ENCODE results near the gene TPT1. TPM values are rescaled to one million over a fixed set of nuclear protein-coding genes. Genes with fewer than 3 reads are reported as not detected.

The TPT1 gene
- total RNA-seq, 1 donor from 2014 or later: 2,360 TPM

DNA sequence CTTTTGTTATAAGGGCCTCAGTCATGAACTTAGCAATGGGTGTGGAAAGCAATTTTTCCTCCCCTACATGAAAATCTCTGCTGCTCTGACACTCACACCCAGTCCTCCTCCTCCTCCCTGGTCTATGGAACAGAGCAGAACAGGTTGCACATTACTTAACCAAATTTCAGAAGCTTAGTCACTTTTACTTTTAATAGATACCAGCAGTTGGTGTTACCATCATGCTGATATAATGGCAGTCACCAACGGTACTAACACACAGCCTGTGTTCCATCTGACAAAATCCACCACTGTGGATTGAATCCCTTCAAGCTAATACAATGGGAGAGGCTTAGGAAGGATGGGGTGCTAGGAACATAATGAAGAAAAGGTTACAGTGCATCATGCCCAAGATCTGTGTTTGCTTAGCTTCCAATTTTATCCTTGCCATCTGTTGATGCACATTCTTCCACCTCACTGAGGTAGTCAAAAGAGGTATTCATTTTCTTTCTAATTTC is 9.8 kb downstream of the TPT1 start:
- Mint-ChIP-seq H3K9me3 (no peaks in the 10 kb centered on the region), H3K4me3 (no peak overlapping the region), H3K27me3 (ENCODE audit: insufficient read depth) (no peaks in the 10 kb centered on the region), H3K27ac (no peak overlapping the region), H3K4me1 (ENCODE audit: low read depth) (peaks cover 77% of the 10 kb centered on the region), H3K36me3 (ENCODE audit: low read depth) (peaks cover 35% of the 10 kb centered on the region)
- intact Hi-C loops (cut with micrococcal nuclease): loop anchor here (5.0 kb wide), 1 partner anchor 36 kb away; no protein-coding TSS in a partner anchor
- no peak for DNase-seq (ENCODE audit: low spot score)

DNA sequence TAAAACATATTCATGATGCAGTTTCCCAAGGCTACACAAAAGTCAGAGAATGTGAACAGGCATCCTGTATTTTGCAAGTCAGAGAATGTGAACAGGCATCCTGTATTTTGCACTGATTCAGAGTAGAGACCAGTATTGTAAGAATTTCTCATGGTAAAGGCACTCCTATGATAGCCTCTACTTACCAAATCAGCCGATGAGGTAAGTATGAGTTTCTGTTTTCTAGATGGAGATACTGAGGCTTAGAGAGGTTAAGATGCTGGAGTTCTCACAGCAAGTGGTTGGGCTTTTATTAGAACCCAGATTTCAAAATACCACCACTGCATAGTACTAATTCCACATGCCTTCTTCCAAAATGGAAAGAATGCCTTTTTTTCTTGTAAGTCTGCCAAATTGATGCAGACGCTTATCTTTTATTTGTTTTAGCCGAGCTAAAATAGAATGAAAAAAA is 12.3 kb downstream of the TPT1 start:
- Mint-ChIP-seq H3K4me3 (no peak overlapping the region), H3K27me3 (ENCODE audit: insufficient read depth) (no peaks in the 10 kb centered on the region), H3K9me3 (no peaks in the 10 kb centered on the region), H3K36me3 (ENCODE audit: low read depth) (peaks cover 17% of the 10 kb centered on the region), H3K27ac (no peak overlapping the region), H3K4me1 (ENCODE audit: low read depth) (peaks cover 58% of the 10 kb centered on the region)
- intact Hi-C loops (cut with micrococcal nuclease): no loop called here
- DNase-seq (ENCODE audit: low spot score): no peak

- no peak for DNase-seq (ENCODE audit: low spot score)
- peaks cover 45% of the 10 kb centered on the region for H3K4me1 Mint-ChIP-seq (ENCODE audit: low read depth)
- H3K4me3 Mint-ChIP-seq: no peak overlapping the region
- no peaks in the 10 kb centered on the region for H3K27me3 Mint-ChIP-seq (ENCODE audit: insufficient read depth)
- H3K9me3 Mint-ChIP-seq: no peaks in the 10 kb centered on the region
- peaks cover 9% of the 10 kb centered on the region for H3K36me3 Mint-ChIP-seq (ENCODE audit: low read depth)
- intact Hi-C loops (cut with micrococcal nuclease): no loop called here
- H3K27ac Mint-ChIP-seq: peak overlapping the region; percentile 52
Measured at GRCh38 chr13:45327253-45327955, 13.6 kb downstream of the TPT1 start.

DNA sequence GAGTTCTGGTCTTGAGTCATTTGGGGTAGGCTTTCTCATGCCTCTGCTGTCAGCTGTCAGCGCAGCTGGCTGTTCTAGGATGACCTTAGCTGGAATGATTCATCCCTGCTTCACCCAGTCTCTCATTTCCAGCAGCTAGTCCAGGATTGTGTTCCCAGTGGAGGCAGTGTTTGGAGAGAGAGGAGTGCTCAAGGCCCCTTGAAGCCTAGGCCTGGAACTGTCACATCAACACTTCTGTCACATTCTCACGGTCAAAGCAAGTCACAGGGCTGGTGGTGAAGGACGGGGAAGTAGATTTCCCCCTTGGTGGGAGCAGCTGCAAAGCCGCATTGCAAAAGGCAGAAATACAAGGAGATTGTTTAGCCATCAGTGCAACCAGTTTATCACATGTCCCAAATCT is 15.2 kb downstream of the TPT1 start:
- intact Hi-C loops (cut with micrococcal nuclease): no loop called here
- H3K4me1 Mint-ChIP-seq (ENCODE audit: low read depth): peaks cover 33% of the 10 kb centered on the region
- H3K4me3 Mint-ChIP-seq: no peak overlapping the region
- no peaks in the 10 kb centered on the region for H3K36me3 Mint-ChIP-seq (ENCODE audit: low read depth)
- H3K9me3 Mint-ChIP-seq: no peaks in the 10 kb centered on the region
- no peaks in the 10 kb centered on the region for H3K27me3 Mint-ChIP-seq (ENCODE audit: insufficient read depth)
- H3K27ac Mint-ChIP-seq: no peak overlapping the region
- DNase-seq (ENCODE audit: low spot score): no peak

GRCh38 chr13:45320876-45321629 is 19.9 kb downstream of the TPT1 start:
- Mint-ChIP-seq H3K27me3 (ENCODE audit: insufficient read depth) (no peaks in the 10 kb centered on the region), H3K27ac (no peak overlapping the region), H3K9me3 (no peaks in the 10 kb centered on the region), H3K4me1 (ENCODE audit: low read depth) (peaks cover 10% of the 10 kb centered on the region), H3K4me3 (no peak overlapping the region), H3K36me3 (ENCODE audit: low read depth) (peaks cover 2% of the 10 kb centered on the region)
- intact Hi-C loops (cut with micrococcal nuclease): no loop called here
- DNase-seq (ENCODE audit: low spot score): no peak

DNA sequence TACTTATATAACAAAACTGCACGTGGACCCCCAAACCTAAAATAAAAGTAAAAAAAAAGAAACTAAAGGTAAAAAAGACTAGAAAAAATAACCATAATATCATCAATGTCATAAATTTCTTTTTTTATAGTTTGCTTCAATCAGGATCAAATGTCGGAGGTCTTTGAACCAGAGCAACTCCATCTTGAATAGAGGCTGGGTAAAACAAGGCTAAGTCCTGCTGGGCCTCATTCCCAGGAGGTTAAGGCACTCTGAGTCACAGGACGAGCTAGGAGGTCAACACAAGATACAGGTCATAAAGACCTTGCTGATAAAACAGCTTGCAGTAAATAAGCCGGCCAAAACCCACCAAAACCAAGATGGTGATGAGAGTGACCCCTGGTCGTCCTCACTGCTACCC is 24.0 kb downstream of the TPT1 start:
- no peaks in the 10 kb centered on the region for H3K9me3 Mint-ChIP-seq
- no peak overlapping the region for H3K4me3 Mint-ChIP-seq
- no peak for DNase-seq (ENCODE audit: low spot score)
- H3K4me1 Mint-ChIP-seq (ENCODE audit: low read depth): peaks cover 5% of the 10 kb centered on the region
- H3K27me3 Mint-ChIP-seq (ENCODE audit: insufficient read depth): peaks cover 6% of the 10 kb centered on the region
- H3K36me3 Mint-ChIP-seq (ENCODE audit: low read depth): peaks cover 2% of the 10 kb centered on the region
- no peak overlapping the region for H3K27ac Mint-ChIP-seq
- intact Hi-C loops (cut with micrococcal nuclease): no loop called here

GRCh38 chr13:45316338-45316737 is 24.6 kb downstream of the TPT1 start:
- intact Hi-C loops (cut with micrococcal nuclease): no loop called here

DNA sequence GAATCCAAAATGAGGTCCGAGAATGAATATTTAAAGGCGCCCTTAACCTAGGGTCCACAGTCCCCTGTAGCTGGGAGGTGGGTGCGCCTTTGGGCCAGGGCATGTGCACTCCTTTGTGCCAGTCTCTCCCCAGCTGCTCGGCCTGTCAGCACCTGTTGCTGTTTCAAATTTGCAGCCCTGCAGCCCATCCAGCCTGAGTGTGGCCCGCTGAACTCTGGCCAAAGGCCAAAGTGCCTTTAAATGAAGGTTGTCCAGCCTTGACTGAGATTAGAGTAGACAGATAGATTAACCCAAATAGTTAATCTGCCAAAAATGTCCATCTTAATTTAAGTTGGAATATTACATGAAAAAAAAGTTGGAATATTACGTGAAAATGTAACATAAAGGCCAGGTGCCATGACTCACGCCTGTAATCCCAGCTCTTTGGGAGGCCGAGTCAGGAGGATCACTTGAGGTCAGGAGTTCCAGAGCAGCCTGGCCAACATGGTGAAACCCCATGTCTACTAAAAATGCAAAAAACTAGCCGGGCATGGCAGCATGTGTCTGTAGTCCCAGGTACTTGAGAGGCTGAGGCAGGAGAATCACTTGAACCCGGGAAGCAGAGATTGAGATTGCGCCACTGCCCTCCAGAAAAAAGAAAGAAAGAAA is 25.3 kb downstream of the TPT1 start:
- no peak for DNase-seq (ENCODE audit: low spot score)

More at GRCh38 chr13:45316338-45316737, 24.6 kb downstream of the TPT1 start:
- Mint-ChIP-seq H3K27me3 (ENCODE audit: insufficient read depth) (peaks cover 6% of the 10 kb centered on the region), H3K4me1 (ENCODE audit: low read depth) (peaks cover 6% of the 10 kb centered on the region), H3K9me3 (no peaks in the 10 kb centered on the region), H3K4me3 (no peak overlapping the region), H3K27ac (no peak overlapping the region), H3K36me3 (ENCODE audit: low read depth) (peaks cover 2% of the 10 kb centered on the region)
- no peak for DNase-seq (ENCODE audit: low spot score)

GRCh38 chr13:45314822-45315221 is 26.2 kb downstream of the TPT1 start:
- intact Hi-C loops (cut with micrococcal nuclease): no loop called here

More for the DNA sequence above, 25.3 kb downstream of the TPT1 start:
- intact Hi-C loops (cut with micrococcal nuclease): no loop called here
- Mint-ChIP-seq H3K36me3 (ENCODE audit: low read depth) (peaks cover 2% of the 10 kb centered on the region), H3K27me3 (ENCODE audit: insufficient read depth) (peaks cover 7% of the 10 kb centered on the region), H3K4me1 (ENCODE audit: low read depth) (peaks cover 13% of the 10 kb centered on the region), H3K4me3 (no peak overlapping the region), H3K27ac (no peak overlapping the region), H3K9me3 (no peaks in the 10 kb centered on the region)

GRCh38 chr13:45310341-45311131 is 30.4 kb downstream of the TPT1 start:
- H3K4me1 Mint-ChIP-seq (ENCODE audit: low read depth): peaks cover 18% of the 10 kb centered on the region
- H3K36me3 Mint-ChIP-seq (ENCODE audit: low read depth): no peaks in the 10 kb centered on the region

More at GRCh38 chr13:45314822-45315221, 26.2 kb downstream of the TPT1 start:
- Mint-ChIP-seq H3K27me3 (ENCODE audit: insufficient read depth) (peaks cover 11% of the 10 kb centered on the region), H3K4me3 (no peak overlapping the region), H3K9me3 (no peaks in the 10 kb centered on the region), H3K4me1 (ENCODE audit: low read depth) (peaks cover 13% of the 10 kb centered on the region), H3K36me3 (ENCODE audit: low read depth) (no peaks in the 10 kb centered on the region), H3K27ac (no peak overlapping the region)
- DNase-seq (ENCODE audit: low spot score): no peak

DNA sequence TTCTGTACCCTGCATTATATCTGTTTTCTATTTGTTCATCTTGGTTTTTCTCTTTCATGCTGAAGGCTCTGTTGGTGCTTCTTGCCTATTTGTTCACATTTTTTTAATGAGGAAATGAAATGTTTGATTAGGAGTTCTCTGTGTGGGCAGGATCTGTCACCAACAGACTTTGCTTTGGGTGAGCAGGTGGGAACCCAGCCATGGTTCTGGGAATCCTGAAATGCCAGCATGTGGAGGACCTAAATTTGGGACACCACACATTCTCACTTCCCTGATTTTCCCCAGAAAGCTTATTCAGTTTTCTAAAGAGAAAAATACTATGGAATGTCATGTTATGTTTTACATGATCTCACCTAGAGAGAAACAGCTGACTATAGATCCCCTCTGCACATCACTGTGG is 34.0 kb downstream of the TPT1 start:
- intact Hi-C loops (cut with micrococcal nuclease): loop anchor here (5.0 kb wide), 1 partner anchor 335 kb away; no protein-coding TSS in a partner anchor

More at GRCh38 chr13:45310341-45311131, 30.4 kb downstream of the TPT1 start:
- no peaks in the 10 kb centered on the region for H3K9me3 Mint-ChIP-seq
- H3K4me3 Mint-ChIP-seq: peak overlapping the region; percentile 78
- DNase-seq (ENCODE audit: low spot score): no peak
- intact Hi-C loops (cut with micrococcal nuclease): loop anchor here (2.0 kb wide), 1 partner anchor 30 kb away; the partner anchor contains the start of gene TPT1
- H3K27ac Mint-ChIP-seq: peak overlapping the region; percentile 44
- H3K27me3 Mint-ChIP-seq (ENCODE audit: insufficient read depth): peaks cover 16% of the 10 kb centered on the region

GRCh38 chr13:45305079-45305478 is 35.9 kb downstream of the TPT1 start:
- Mint-ChIP-seq H3K4me3 (no peak overlapping the region), H3K27me3 (ENCODE audit: insufficient read depth) (peaks cover 8% of the 10 kb centered on the region), H3K27ac (no peak overlapping the region), H3K9me3 (no peaks in the 10 kb centered on the region), H3K36me3 (ENCODE audit: low read depth) (no peaks in the 10 kb centered on the region), H3K4me1 (ENCODE audit: low read depth) (peaks cover 6% of the 10 kb centered on the region)
- no peak for DNase-seq (ENCODE audit: low spot score)
- intact Hi-C loops (cut with micrococcal nuclease): loop anchor here (5.0 kb wide), 1 partner anchor 333 kb away; no protein-coding TSS in a partner anchor

More for the DNA sequence above, 34.0 kb downstream of the TPT1 start:
- Mint-ChIP-seq H3K27me3 (ENCODE audit: insufficient read depth) (peaks cover 13% of the 10 kb centered on the region), H3K27ac (no peak overlapping the region), H3K4me1 (ENCODE audit: low read depth) (peaks cover 18% of the 10 kb centered on the region), H3K4me3 (no peak overlapping the region), H3K36me3 (ENCODE audit: low read depth) (no peaks in the 10 kb centered on the region), H3K9me3 (no peaks in the 10 kb centered on the region)
- no peak for DNase-seq (ENCODE audit: low spot score)

Data from activated T-helper 1 cell treated with anti-CD3 and anti-CD28 coated beads, Interleukin-12 subunit alpha, Interleukin-12 subunit beta, Interleukin-2, Interleukin-4 antibody, amounts not matched to agents 30 ng/mL and 10 ng/mL and 1 ng/mL, durations not matched to agents 14 hours and 24 hours and 36 hours (primary cell).